Measurements from ENCODE around the gene LRMDA.

LRMDA gene

GRCh38 chr10:75431180-75432111, at the start of gene LRMDA:
LRMDA (plus strand) TSS chr10:75431624.
- DNase-seq (ENCODE audit: low read depth in 3 of 3): no peak

- no peak for DNase-seq (ENCODE audit: low read depth in 3 of 3)
Observed at GRCh38 chr10:75386128-75386527, 45.3 kb upstream of the LRMDA start.

- no peak for DNase-seq (ENCODE audit: low read depth in 3 of 3)
Observed at GRCh38 chr10:75388082-75388481, 43.3 kb upstream of the LRMDA start.

GRCh38 chr10:75390178-75390577, 41.2 kb upstream of the LRMDA start:
- DNase-seq (ENCODE audit: low read depth in 3 of 3): no peak

DNA sequence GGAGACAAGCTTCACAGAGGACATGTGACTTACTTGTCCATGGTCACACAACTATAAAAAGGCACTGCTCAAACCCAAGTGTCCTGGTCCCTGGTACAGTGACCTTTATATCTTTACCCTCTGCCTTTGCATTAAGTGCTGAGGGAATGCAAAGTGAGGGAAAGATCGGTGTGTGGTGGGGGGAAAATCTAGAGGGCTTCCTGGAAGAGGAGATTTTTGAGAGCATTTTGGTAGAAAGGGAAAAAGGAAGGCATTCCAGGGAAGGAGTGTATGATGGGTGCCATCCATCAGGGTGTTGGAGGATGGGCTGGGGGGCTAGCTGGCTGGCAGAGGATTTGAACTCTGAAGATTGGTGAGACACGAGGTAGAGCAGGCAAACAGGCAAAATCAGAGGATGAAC, 39.2 kb upstream of the LRMDA start:
- no peak for DNase-seq (ENCODE audit: low read depth in 3 of 3)

DNA sequence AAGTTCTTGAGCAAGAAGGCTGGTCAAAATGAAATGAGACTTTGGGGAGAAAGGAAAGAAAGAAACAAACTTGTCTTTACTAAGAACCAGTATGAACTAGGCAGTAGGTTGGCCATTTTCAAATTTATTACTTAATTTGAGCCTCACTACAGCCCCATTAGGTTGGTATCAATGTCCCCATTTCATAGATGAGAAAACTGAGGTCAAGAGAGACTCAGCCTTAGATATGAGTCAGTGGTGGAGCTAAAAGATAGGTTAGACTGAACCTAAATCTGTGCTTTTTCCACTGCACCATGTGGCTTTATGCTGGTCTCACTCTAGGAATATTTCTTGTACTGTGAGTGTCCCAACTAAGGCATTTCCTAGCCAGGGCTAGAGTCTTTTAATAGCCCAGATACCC, 38.7 kb upstream of the LRMDA start:
- DNase-seq (ENCODE audit: low read depth in 3 of 3): no peak

DNA sequence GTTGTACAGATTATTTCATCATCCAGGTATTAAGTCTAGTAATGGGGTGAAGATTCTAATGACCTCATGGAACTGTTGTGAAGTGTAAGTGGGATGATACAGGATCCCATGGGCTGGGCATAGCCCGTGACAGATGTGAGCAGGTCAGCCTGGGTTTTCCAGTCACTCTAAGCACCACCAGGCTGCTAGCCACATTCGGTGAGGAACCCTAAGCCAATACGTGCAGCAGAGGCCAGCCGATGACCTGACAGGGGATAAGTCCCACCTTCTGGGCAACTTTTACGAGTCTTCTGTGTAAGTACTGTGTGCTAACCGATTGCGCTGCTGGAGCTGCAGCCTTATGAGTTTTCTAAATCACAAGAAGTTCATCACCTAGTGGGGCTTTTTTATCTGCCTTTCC, 37.2 kb upstream of the LRMDA start:
- no peak for DNase-seq (ENCODE audit: low read depth in 3 of 3)

DNA sequence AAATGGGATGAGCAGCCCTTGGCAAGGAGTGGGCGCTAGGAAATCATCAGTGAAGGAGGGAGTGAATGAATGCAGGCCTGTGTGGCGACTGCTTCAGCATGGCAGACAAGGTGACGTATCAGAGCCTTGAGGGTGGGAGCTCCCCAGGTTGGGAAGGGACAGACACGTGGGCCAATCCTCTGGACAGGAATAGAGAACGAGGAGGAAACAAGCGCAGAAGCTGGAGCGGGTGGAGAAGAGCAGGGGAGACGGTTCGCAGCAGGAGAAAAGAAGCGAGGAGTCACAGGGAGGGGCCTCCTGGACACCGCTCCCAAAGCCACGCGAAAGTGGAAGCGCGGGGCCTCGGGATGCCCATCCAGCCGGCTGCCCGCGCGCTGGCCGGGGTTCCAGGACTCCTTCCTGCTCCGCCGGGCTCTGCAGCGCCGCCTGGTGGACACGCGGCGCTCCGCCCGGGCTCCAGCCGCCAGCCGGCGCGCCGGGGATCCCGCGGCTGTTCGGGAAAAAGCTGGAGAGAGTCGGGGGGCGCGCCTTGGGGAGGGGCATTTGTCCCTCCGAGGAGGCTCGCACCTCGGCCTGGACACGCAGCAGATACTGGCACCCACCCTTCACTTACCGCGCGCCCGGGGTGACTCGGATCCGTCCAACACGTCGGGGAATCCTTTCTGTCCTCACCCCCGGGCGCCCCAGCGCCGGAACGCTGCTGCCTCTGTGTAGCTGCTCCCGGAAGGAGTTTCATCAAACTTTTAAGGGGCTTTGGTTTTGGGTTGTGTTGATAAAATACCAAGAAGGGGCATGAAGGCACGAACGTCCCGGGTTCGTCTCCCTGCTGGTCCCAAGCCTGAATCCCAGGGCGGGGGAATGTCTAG, 36.1 kb upstream of the LRMDA start:
- no peak for DNase-seq (ENCODE audit: low read depth in 3 of 3)

DNA sequence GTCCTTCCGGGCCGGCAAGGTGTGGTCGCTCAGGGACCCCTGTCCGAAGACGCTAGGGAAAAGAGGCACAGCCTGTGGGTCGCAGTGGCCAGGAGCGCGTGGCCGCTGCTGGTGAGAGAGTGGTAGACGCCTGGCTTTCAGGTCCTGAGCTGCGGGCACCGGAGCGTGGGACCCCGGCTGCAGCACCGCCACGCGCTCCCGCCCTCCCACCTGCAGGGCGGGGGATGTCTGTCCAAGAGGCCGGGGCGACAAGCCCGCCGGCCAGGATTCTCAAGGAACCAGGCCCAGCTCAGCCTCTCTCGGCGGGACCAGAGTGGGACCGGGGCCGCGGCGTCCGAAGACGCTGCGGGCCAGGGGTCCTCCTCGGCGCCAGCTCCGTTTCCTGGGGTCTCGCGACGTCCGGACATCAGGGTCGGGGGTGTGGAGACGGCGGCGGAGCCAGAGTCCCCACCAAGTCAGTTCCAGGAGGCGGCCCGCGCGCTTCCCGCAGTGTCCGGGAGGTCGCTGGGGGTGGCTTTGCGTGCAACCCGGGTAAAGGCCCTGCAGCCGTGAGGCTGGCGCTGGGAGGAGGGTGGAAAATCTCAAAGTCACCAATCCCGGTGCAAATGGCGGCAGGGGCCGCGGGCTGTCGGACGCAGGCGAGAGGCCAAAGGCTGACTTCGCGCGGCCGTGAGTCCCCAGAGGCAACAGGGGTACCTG, 35.3 kb upstream of the LRMDA start:
- no peak for DNase-seq (ENCODE audit: low read depth in 3 of 3)

- DNase-seq (ENCODE audit: low read depth in 3 of 3): no peak
Observed at GRCh38 chr10:75396631-75397495, 34.6 kb upstream of the LRMDA start.

DNA sequence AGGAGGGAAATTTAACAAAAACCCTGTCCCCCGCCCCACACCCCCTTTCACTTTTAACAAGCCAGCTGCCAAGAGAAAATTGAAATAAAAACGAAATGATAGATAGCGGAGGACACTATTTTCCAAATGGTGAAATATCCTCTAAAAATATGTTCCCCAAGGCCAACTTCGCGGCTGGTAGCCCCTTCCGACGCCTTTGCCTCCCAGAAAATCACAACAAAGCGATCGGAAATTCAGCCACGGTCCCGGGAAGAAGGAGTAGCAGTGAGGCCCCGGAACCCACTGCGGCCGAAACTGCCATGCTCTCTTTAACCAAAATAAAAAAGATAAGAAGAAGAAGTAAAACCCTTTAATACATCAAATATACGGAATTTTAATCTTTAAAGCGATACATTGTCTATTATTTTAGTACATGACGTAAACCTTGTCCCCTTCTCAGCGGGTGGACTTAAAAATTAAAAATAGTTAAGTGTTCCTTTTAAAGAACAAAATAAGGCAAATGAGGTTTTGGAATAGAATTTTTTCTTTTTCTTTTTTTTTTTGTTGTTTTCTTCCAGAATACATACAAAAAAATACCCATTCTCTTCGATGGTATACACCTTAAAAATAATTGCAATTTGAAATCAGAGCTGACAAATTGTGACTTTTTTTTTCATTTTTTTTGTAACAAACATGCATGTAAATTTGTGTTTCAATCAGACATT, 33.8 kb upstream of the LRMDA start:
- no peak for DNase-seq (ENCODE audit: low read depth in 3 of 3)

DNA sequence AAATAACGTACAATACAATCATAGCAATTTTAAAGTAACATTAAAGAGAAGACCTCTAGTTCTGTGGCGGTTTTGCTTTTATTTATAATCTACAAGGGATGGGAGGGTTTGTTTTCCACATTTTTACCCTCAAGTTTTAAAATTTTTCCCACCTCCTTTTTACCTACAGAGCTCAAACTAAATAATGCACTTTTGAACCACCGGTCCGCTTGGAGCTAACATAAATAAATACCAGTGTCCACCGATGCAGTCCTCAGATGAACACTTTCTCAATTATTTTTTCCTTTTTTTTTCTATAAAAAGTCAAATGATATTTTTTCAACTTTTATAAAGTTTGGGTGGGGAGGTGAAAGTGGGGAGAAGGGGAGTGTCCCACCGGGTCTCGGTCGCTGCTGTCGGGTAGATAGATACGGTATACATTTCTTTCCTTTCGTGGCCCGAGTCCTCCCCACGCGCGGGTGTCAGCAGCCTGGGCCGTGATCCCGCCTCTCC, 33.2 kb upstream of the LRMDA start:
- DNase-seq (ENCODE audit: low read depth in 3 of 3): no peak

DNA sequence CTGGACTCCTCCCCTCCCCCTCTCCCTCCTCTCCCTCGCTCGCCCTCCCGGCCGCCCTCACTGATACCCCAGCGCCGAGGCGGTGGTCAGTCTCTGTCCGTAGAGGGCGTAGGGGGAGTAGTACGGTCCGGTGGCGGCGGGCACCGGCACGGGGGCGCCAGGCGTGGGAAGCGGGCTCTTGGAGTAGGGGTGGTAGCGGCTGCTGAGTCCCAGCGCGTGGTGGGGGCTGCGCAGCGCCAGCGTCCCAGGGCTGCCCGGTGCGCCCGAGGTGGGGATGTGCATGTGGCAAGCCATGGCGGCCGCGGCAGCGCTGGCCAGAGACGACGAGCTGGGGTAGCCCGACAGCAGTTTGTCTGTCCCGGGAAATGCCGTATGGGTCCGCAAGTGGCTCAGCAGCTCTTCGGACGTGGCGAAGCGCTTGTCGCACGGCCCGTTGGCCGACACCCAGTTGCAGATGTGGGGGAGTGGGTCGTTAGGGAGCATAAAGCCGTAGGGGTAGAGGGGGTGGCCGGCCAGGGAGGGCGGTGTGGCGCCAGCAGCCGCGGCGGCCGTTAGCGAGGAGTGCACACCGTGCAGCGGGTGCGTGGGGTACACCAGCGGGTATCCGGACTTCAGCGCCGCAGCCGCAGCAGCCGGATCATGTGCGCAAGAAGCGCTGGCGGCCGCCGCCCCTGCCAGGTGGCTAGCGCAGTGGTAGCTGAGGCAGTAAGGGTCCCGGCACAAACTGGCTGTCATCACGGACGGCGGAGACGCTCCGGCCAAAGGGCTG, 32.5 kb upstream of the LRMDA start:
- DNase-seq (ENCODE audit: low read depth in 3 of 3): no peak

GRCh38 chr10:75399461-75400162, 31.8 kb upstream of the LRMDA start:
- peak in 1 of 3 experiments; percentile 33 for DNase-seq (ENCODE audit: low read depth in 3 of 3)

- DNase-seq (ENCODE audit: low read depth in 3 of 3): no peak
Observed at GRCh38 chr10:75400163-75400770, 31.2 kb upstream of the LRMDA start.

DNA sequence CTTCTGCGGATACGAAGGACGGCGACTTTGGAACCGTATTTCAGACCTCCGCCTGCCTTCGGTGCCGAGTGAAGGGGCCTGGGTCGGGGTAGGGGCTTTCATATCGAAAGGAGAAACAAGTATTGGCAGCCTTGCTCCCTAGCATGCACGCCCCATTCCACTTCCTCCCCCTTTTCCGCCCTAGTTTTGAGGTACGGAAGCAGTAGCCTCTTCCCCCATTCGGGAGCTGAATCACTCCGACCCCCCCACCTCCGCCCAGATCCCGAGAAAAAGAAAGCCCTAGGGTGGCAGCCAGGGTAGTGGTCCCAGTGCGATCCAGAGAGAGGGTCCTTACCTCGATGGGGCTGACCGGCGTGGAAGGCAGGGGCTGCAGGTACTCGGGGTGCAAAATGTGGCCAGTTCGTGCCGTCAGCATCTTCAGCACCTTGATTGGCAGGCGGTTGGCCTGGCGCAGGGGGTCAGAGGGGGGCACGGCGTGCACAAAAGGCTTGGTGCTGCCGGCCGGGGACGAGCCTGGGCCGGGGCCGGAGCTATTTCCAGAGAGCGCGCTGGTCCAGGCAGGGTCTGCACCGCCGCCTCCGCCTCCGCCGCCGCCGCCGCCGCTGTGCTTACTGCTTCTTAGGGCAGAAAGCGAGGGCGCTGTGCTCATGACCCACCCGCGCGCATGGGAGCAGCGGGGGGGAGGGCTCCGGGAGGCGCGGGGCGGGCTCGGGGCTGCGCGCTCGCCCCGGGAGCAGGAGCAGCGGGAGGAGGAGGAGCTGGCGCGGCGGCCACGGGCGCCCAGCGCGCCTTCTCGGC, 30.5 kb upstream of the LRMDA start:
- no peak for DNase-seq (ENCODE audit: low read depth in 3 of 3)
